SK-N-MC (cell line): ENCODE data around the gene SLC35E3.

ENCODE experiments used
- EZH2 ChIP-seq: fragments of 200-600 bp; sonication (generic); IDR thresholded peaks from one replicate; pipeline ENCODE4 v1.6.1; 2017; ENCODE audit warnings: antibody characterized with exemption
- FOXP2 ChIP-seq: optimal IDR thresholded peaks from 2 replicates; pipeline ENCODE3; 2011; ENCODE audit warnings: mild to moderate bottlenecking, moderate library complexity; ENCODE audit not compliant: insufficient read depth; ENCODE audit errors: extremely low read length, control extremely low read depth
- POLR2AphosphoS5 ChIP-seq: IDR thresholded peaks from 2 replicates; pipeline ENCODE4 v1.6.1; 2012; ENCODE audit warnings: mild to moderate bottlenecking, low read depth, low read length, borderline replicate concordance

DNA sequence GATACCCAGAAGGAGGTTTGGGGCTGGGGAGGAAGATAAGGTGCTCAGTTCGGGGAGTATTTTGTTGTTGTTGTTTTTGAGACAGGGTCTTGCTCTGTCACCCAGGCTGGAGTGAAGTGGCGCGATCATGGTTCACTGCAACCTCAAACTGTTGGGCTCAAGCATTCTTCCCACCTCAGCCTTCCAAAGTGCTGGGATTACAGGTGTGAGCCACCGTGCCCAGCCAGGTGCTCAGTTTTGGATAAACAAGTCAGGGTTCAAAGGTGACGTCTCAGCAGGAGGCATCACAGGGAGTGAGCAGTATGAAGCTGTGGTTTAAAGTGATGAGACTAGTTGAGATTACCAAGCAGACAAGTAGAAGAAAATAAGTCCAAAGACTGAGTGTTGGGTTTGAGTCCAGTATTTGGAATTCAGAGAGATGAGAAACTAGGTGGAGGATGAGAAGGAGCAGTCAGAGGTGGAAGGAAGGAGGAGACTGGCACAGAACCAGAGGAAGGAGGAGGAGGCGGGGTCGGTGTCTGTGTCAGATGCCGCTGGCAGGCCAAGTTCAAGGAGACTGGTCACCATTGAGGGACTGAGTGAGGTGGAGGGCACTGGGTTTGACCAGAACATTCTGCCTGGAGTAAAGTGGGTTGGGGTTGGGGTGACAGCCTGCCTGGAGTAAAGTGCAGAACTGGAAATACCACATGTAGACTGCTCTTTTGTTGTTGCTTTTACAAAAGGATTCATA lies 16.1 kb downstream of the SLC35E3 start:
- TF ChIP-seq POLR2AphosphoS5, result no peak
- TF ChIP-seq EZH2, result no peak
- TF ChIP-seq FOXP2, result no peak
